GM12892 (cell line): Measurements from ENCODE around the gene SPRTN.

ENCODE experiments used
- POLR2A ChIP-seq: IDR thresholded peaks from 2 replicates; pipeline ENCODE4 v1.6.1; 2011; ENCODE audit warnings: low read depth, low read length, control low read depth
- POLR2AphosphoS5 ChIP-seq: IDR thresholded peaks from 2 replicates; pipeline ENCODE4 v1.6.1; 2011; ENCODE audit warnings: low read depth, low read length, control low read depth

GRCh38 chr1:231395998-231396390 is 57.9 kb downstream of the SPRTN start:
- no peak for TF ChIP-seq POLR2A
- TF ChIP-seq POLR2AphosphoS5: no peak
